GM21529 (cell line): ENCODE results near the gene INVS.
A peak's percentile ranks its signal among the peaks of the same experiment; 100 is the strongest.

Experiments
- ATAC-seq: cut with Tn5 transposase; IDR thresholded peaks from one replicate; pipeline ENCODE4 v1.9.1; 2021; ENCODE audit not compliant: unreplicated experiment

Gene INVS

GRCh38 chr9:100186356-100186755, 87.3 kb downstream of the INVS start:
- no peak for ATAC-seq

DNA sequence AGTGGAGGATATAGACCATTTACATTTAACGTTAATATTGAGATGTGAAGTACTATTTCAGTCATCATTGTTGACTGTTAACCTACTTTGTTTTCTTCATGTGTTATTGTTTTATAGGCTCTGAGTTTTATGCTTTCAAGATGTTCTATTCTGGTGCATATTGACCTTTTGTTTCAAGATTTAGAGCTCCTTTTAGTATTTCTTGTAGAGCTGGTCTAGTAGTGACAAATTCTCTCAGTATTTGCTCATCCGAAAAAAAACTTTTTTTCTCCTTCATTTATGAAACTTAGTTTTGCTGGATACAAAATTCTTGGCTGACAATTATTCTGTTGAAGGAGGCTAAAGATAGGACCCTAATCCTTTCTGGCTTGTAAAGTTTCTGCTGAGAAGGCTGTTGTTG, 91.3 kb downstream of the INVS start:
- ATAC-seq, result no peak

DNA sequence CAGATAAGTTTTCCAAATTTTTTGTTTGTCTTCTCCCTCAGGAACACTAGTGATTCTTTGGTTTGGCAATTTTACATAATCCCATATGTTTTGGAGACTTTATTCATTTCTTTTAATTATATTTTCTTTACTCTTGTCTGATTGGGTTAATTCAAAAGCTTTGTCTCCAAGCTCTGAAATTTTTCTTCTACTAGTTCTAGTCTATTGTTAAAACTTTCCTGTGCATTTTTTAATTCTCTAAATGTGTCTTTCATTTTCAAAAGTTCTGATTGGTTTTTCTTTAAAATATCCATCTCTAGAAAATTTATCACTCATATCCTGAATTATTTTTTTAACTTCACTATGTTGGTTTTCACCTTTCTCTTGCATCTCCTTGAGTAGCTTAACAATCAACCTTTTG, 92.2 kb downstream of the INVS start:
- no peak for ATAC-seq

DNA sequence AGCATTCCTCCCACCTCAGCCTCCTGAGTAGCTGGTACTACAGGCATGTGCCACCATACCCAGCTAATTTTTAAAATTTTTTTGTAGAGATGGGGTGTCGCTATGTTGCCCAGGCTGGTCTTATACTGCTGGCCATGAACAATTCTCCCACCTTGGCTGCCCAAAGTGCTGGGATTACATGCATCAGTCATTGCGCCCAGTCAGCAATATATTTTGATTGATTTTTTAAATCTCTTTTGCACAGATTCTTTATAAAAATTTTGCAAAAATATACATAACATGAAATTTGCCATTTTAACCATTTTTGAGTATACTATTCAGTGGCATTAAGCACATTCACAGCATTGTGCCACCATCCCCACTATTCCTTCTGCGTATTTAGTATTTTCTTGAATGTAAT, 94.0 kb downstream of the INVS start:
- no peak for ATAC-seq

DNA sequence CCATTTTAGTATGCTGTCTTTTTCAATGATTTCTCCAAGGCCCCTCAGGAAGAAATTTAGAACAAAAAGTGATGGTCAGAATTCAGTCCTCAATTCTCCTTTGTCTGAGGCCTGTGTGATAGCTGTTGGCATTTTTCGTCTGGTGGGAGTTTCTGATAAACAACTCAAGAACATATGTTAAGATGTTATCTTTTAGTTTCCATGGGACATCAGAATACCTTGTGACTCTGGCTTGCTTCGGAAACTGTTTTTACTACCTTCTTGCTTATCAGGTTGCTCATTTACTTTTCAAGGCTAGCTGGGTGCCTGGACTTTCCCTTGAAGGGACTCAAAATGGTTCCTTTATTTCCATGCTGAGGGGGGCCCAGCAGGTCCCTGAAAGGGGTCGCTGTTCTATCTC, 97.2 kb downstream of the INVS start:
- ATAC-seq, result no peak

- ATAC-seq, result no peak
Measured at GRCh38 chr9:100196828-100197227, 97.8 kb downstream of the INVS start.

GRCh38 chr9:100197553-100197952, 98.5 kb downstream of the INVS start:
- no peak for ATAC-seq

GRCh38 chr9:100202806-100203205, 103.8 kb downstream of the INVS start:
- ATAC-seq, result no peak

DNA sequence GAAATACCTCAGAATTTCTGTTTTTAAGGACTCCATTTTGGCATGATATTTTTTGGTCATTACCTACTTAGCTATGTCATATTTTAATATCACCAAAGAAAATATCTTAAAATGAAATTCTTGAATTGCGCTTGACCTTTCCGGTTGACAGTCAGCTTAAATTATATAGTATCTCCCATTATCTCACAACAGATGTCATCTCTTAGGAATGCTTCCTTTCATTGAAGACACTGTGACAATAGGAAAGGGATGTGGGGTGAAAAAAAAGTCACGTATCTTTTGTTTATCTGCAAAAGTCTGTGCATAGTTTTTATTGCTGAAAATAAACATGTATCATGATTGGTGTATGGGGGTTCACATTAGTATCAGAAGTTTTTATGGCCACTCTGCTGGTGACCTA, 105.8 kb downstream of the INVS start:
- no peak for ATAC-seq

DNA sequence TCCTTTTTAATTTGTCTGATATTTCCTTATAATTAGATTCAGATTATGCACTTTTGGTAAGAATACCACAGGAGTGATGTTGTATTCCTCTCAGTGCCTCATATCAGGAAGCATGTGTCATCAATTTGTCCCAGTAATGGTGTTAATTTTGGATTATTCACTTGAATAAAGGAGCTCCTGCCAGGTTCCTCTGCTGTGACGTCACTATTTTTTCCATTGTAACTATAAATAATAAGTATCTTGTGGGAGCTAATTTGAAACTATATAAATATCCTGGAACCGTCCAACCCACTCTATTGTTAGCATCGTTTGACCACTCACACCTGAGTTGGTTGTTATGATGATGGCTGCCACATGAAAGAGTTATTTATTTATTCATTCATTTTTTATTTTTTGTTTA, 107.9 kb downstream of the INVS start:
- no peak for ATAC-seq

- ATAC-seq, result no peak
Measured at GRCh38 chr9:100208673-100209072, 109.6 kb downstream of the INVS start.

GRCh38 chr9:100211476-100211875, 112.4 kb downstream of the INVS start:
- ATAC-seq, result no peak

GRCh38 chr9:100213730-100214477, 114.9 kb downstream of the INVS start:
- ATAC-seq, result no peak

- peak; percentile 69 for ATAC-seq
Measured at GRCh38 chr9:100216178-100216787, 117.2 kb downstream of the INVS start.

- no peak for ATAC-seq
Measured at GRCh38 chr9:100217536-100217935, 118.5 kb downstream of the INVS start.

- peak; percentile 85 for ATAC-seq
Measured at GRCh38 chr9:100219347-100219746, 120.3 kb downstream of the INVS start.

GRCh38 chr9:100220936-100221335, 121.9 kb downstream of the INVS start:
- no peak for ATAC-seq

DNA sequence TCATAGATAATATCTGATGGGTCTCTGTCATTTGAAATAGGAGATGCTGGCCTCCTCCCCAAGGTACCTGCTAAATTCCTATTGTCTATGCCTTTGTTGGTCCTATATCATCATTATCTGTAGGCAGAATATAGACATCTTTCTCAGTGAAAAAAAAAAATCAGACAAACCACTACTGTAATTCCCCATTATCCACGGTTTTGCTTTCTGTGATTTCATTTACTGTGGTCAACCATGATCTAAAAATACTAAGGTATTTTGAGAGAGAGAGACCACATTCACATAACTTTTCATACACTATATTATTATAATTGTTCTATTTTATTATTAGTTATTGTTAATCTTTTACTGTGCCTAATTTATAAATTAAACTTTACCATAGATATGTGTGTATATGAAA, 122.5 kb downstream of the INVS start:
- ATAC-seq, result no peak

DNA sequence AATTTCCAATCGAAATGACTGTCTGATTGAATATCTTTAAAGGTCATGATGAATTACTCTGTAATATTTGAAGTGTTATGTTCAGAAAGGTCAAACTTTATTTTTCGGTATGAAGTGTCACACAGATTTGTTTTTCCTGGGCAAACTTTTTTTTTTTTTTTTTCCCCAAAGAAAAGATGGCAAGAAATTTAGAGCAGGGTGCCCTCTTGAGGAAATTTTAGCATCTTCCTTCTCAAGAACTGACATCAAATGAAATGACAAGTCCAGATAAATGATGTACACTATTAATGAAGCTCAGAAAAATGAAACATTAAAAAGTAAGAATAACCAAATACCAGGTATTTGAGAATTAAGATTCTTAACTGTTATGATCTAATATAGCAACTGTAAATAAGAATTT, 123.6 kb downstream of the INVS start:
- no peak for ATAC-seq

- ATAC-seq, result no peak
Measured at GRCh38 chr9:100227636-100228035, 128.6 kb downstream of the INVS start.

DNA sequence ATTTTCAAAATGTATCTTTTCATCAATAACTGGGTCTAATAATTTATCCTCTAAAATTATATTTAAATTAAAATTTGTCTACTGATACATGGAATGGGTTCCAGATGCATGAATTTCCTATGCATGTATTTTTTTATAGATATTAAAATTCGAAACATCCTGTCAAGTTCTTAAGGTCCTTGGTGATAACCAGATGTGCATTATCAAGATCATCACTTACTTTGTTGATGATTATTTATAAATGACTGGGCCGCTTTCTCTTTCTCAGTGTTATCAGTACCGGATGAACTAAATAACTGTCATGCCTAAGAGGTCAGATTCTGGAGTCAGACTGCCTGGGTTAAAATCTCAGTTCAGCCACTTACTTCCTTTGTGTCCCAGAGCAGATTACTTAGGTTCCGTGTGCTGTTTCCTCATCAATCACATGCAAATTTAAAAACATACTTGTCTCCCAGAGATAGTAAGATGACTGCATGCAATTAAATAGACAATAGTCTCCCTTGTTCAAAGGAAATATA, 129.4 kb downstream of the INVS start:
- ATAC-seq, result no peak

DNA sequence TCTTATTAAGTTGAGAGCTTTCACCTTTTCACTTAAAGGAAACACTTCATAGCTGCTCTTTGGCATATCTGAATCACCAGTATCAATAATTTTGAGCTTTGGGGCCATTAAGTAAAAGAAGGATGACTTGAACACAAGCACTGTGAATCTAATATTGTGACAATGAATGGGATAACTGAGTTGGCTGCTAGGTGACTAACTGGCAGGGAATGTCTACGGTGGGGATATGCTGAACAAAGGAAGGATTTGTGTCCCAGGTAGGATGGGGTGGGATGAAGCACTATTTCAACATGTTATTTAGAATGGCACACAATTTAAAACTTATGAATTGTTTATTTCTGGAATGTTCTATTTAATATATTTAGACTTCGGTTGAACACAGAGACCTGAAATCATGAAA, 130.1 kb downstream of the INVS start:
- ATAC-seq, result no peak

DNA sequence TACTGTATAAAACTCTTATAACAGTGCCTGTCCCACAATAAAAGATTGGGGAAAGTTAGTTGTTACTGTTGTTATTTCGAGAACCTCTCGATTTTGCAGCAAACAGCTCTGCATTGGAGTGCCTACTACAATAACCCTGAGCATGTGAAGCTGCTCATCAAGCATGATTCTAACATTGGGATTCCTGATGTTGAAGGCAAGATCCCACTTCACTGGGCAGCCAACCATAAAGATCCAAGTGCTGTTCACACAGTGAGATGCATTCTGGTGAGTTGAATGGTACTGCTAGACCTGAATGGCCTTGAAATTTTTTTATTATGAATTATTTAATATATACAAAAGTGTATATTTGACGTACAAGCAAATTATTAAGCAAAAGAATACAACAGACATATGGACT, 130.5 kb downstream of the INVS start:
- no peak for ATAC-seq
